Colonic mucosa (tissue), 4 donors: ENCODE data around the gene SPTLC3. TPM values are rescaled to one million over a fixed set of nuclear protein-coding genes. Genes with fewer than 3 reads are reported as not detected.
A peak's percentile ranks its signal among the peaks of the same experiment; 100 is the strongest.

ENCODE experiments used
- DNase-seq: peaks from one replicate; pipeline ENCODE4 v3.0.0-alpha.2; 2020
- H3K27ac ChIP-seq: fragments of 200-600 bp; one replicate; pipeline ENCODE4 v1.8.0; 2021
- H3K27me3 ChIP-seq: fragments of 200-600 bp; one replicate; pipeline ENCODE4 v1.8.0; 2021
- H3K36me3 ChIP-seq: fragments of 200-600 bp; one replicate; pipeline ENCODE4 v1.8.0; 2021
- H3K4me1 ChIP-seq: fragments of 200-600 bp; one replicate; pipeline ENCODE4 v1.8.0; 2021; ENCODE audit warnings: mild to moderate bottlenecking
- H3K4me3 ChIP-seq: fragments of 200-600 bp; one replicate; pipeline ENCODE4 v1.8.0; 2021
- H3K9ac ChIP-seq, 2 donors: one replicate each; pipeline ENCODE4 v1.7.0; 2013; ENCODE audit warnings: control low read depth in 2 of 2, low read depth in 2 of 2, low read length in 2 of 2
- H3K9me3 ChIP-seq: fragments of 200-600 bp; one replicate; pipeline ENCODE4 v1.8.0; 2021
- CTCF ChIP-seq: fragments of 200-600 bp; IDR thresholded peaks from one replicate; pipeline ENCODE4 v1.8.0; 2022; ENCODE audit warnings: antibody characterized with exemption, mild to moderate bottlenecking
- intact Hi-C: fragments of 100-400 bp; cut with DNase I; formaldehyde crosslinking; loops from one replicate; pipeline ENCODE4 v1.14.1; 2022
- total RNA-seq, 2 donors: library from RNA; stranded (reverse); fragmentation: NEBNext Ultra II Directional in 1 of 2; extraction: Animal tissue kit (Norgen Biotek cat#: 25700) in 1 of 2; gene quantifications; one replicate each; pipeline ENCODE4 v1.2.1, GENCODE V29; 2021
- donor health status: healthy.
- donor health status: DM: no; HTN: no; CAD: no.
- donor health status: DM: no; HTN: no; CAD: no.

Gene SPTLC3
- total RNA-seq, 2 donors from 2014 or later, result 7.0 to 12.5 TPM

GRCh38 chr20:12970372-12970821, 38.4 kb upstream of the SPTLC3 start:
- Histone ChIP-seq H3K36me3 (no peaks in the 10 kb centered on the region), H3K4me1 (no peaks in the 10 kb centered on the region), H3K27ac (no peak overlapping the region), H3K9me3 (no peaks in the 10 kb centered on the region), H3K4me3 (no peak overlapping the region), H3K27me3 (no peaks in the 10 kb centered on the region), H3K9ac (no peak overlapping the region)
- intact Hi-C loops, result loop anchor here (2.0 kb wide), 1 partner anchor 136 kb away; no protein-coding TSS in a partner anchor
- peak; percentile 50 for TF ChIP-seq CTCF
- no peak for DNase-seq

DNA sequence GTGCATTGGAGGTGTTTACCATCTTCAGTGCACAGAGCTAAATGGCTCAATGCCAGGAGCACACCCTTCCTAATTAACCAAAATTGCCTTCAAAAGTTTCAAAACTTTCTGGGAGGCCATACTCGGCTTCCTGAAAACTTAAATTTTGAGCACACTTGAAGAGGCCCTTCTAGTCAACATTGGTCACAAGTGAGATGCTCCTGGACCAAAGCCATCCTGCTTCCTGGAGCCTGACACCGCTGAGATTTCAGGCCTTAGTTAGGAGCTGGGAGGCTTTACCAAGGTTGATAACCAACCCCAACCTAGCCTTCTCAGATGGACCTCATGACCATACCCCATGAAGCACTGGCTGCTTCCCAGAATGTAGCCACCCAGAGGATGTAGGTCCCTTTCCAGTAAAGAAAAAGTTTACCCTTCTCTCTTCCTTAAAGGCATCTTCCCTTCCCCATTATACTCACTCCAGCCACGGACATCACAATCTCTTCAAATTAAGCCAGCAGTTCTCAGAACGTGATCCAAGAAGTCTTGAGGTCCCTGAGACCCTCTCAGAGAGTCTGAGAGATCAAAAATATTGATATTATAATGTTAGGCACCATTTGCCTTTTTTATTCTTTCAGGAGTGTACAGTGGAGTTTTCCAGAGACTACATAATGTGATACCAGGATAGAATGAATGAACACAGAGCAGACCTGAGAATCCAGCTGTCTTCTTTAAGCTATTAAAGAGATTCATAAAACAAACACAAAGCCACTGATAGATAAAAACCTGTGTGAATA, 32.8 kb upstream of the SPTLC3 start:
- Histone ChIP-seq H3K36me3 (no peaks in the 10 kb centered on the region), H3K27me3 (no peaks in the 10 kb centered on the region), H3K4me1 (no peaks in the 10 kb centered on the region), H3K27ac (no peak overlapping the region), H3K9ac (no peak overlapping the region), H3K4me3 (no peak overlapping the region), H3K9me3 (no peaks in the 10 kb centered on the region)
- no peak for TF ChIP-seq CTCF
- no peak for DNase-seq
- intact Hi-C loops, result no loop called here

GRCh38 chr20:12976720-12977309, 32.0 kb upstream of the SPTLC3 start:
- no peak for TF ChIP-seq CTCF
- intact Hi-C loops, result no loop called here
- DNase-seq, result no peak
- Histone ChIP-seq H3K36me3 (no peaks in the 10 kb centered on the region), H3K9me3 (no peaks in the 10 kb centered on the region), H3K27me3 (no peaks in the 10 kb centered on the region), H3K27ac (no peak overlapping the region), H3K4me3 (no peak overlapping the region), H3K9ac (no peak overlapping the region), H3K4me1 (no peaks in the 10 kb centered on the region)

GRCh38 chr20:12977328-12978125, 31.2 kb upstream of the SPTLC3 start:
- Histone ChIP-seq H3K36me3 (no peaks in the 10 kb centered on the region), H3K27ac (no peak overlapping the region), H3K9me3 (no peaks in the 10 kb centered on the region), H3K4me3 (no peak overlapping the region), H3K4me1 (no peaks in the 10 kb centered on the region), H3K27me3 (no peaks in the 10 kb centered on the region), H3K9ac (no peak overlapping the region)
- intact Hi-C loops, result no loop called here
- TF ChIP-seq CTCF, result no peak
- DNase-seq, result no peak

- no peak for DNase-seq
- H3K9me3 ChIP-seq, result no peaks in the 10 kb centered on the region
- no peak for TF ChIP-seq CTCF
These were observed 30.7 kb upstream of the SPTLC3 start for GRCh38 chr20:12978126-12978394.

More at GRCh38 chr20:12978126-12978394, 30.7 kb upstream of the SPTLC3 start:
- Histone ChIP-seq H3K27me3 (no peaks in the 10 kb centered on the region), H3K27ac (no peak overlapping the region), H3K36me3 (no peaks in the 10 kb centered on the region), H3K9ac (no peak overlapping the region), H3K4me3 (no peak overlapping the region), H3K4me1 (no peaks in the 10 kb centered on the region)
- intact Hi-C loops, result no loop called here
